GM06990 (cell line): ENCODE measurements around the gene IGF2BP2.
A peak's percentile ranks its signal among the peaks of the same experiment; 100 is the strongest.

Experiments used
- DNase-seq: peaks from one replicate; pipeline ENCODE4 v3.0.0-alpha.2; 2011; ENCODE audit not compliant: insufficient read length; ENCODE audit errors: extremely low read depth
- H3K27me3 ChIP-seq: replicated peaks from 2 replicates; pipeline ENCODE4 v1.6.0; 2011; ENCODE audit warnings: low read length; ENCODE audit not compliant: control insufficient read depth, insufficient read depth
- H3K36me3 ChIP-seq: 2 replicates; pipeline ENCODE4 v1.5.1; 2011; ENCODE audit warnings: low read length; ENCODE audit not compliant: control insufficient read depth, insufficient read depth
- H3K4me3 ChIP-seq: replicated peaks from 2 replicates; pipeline ENCODE4 v1.5.1; 2011; ENCODE audit warnings: low read depth, mild to moderate bottlenecking, control low read depth, low read length
- TF ChIP-seq, protein P1 (sequence below): IDR thresholded peaks from 2 replicates; pipeline ENCODE4 v1.5.1; 2011; ENCODE audit warnings: low read length, control low read depth, mild to moderate bottlenecking, inconsistent platforms; ENCODE audit not compliant: insufficient read depth, poor library complexity, severe bottlenecking

IGF2BP2 gene

DNA sequence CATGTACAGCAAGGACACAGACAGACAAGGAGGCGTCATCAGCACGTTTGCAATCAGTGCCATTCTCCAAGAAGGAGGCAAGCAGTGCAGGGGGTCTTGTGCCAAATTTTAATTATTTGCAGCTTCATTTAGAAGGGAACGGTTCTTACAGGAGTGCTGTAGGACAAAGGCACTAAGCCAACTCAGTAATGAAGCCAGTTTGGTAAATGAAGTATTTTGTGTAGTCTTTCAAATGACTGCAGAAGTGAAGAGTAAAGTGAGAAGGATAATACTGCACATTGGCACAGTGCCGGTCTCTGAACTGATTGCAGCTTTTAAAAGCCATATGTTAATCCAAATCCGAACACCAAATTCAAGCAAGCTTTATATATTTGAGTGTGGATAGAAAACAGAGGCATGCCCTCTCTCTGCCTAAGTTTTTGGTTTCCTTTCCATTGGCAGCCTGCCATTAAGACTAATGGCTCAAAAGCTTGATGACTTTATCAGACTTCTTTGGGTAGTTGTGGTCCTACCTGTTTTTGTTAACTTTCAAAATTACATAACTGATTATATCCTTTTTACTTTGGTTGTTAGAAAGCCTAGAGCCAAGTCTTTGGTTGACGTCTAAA is 137.5 kb downstream of the IGF2BP2 start:
- Histone ChIP-seq H3K27me3 (no peaks in the 10 kb centered on the region), H3K4me3 (no peak overlapping the region), H3K36me3 (no peaks in the 10 kb centered on the region)
- TF ChIP-seq, protein P1, sequence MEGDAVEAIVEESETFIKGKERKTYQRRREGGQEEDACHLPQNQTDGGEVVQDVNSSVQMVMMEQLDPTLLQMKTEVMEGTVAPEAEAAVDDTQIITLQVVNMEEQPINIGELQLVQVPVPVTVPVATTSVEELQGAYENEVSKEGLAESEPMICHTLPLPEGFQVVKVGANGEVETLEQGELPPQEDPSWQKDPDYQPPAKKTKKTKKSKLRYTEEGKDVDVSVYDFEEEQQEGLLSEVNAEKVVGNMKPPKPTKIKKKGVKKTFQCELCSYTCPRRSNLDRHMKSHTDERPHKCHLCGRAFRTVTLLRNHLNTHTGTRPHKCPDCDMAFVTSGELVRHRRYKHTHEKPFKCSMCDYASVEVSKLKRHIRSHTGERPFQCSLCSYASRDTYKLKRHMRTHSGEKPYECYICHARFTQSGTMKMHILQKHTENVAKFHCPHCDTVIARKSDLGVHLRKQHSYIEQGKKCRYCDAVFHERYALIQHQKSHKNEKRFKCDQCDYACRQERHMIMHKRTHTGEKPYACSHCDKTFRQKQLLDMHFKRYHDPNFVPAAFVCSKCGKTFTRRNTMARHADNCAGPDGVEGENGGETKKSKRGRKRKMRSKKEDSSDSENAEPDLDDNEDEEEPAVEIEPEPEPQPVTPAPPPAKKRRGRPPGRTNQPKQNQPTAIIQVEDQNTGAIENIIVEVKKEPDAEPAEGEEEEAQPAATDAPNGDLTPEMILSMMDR = no peak
- DNase-seq = no peak

DNA sequence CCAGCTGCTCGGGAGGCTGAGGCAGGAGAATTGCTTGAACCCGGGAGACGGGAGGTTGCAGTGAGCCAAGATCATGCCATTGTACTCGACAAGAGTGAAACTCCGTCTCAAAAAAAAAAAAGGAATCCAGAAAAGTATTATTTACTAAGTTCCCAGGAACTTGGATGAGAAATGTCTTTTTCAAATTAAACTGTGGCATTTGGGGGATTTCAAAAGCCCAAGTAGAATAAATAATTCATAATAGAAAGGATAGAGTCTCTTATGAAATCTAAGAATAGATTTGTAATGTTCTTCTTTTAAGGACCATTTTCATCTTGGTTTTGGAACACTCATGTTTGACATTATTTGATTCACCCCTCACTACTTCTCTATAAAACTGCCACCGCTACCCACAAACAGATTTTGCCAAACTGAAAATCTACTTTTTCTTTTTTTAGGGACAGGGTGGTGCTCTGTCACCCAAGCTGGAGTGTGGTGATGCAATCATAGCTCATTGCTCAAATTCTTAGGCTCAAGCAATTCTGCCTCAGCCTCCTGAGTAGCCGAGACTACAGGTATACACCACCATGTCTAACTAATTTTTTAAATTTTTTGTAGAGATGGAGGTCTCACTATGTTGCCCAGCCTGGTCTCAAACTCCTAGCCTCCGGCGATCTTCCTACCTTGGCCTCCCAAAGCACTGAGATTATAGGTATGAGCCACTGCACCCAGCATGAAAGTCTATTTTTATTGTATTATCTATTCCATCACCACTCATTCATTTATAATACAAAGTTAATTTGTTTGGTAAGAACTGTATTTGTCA is 139.4 kb downstream of the IGF2BP2 start:
- no peak for DNase-seq
- H3K27me3 ChIP-seq = no peaks in the 10 kb centered on the region
- no peak overlapping the region for H3K4me3 ChIP-seq
- H3K36me3 ChIP-seq = no peaks in the 10 kb centered on the region
- TF ChIP-seq, protein P1 = no peak

DNA sequence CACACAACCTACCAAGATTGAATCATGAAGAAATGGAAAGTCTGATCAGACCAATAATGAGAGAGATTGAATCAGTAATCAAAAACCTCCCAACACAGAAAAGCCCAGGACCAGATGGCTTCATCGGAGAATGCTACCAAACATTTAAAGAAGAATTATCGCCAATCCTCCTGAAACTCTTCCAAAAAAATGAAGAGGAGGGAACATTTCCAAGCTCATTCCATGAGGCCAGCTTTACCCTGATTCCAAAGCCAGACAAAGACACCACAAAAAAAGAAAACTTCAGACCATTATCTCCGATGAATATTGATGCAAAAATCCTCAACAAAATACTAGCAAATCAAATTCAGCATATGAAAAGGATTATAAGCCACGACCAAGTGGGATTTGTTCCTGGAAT is 144.6 kb downstream of the IGF2BP2 start:
- H3K36me3 ChIP-seq = no peaks in the 10 kb centered on the region

DNA sequence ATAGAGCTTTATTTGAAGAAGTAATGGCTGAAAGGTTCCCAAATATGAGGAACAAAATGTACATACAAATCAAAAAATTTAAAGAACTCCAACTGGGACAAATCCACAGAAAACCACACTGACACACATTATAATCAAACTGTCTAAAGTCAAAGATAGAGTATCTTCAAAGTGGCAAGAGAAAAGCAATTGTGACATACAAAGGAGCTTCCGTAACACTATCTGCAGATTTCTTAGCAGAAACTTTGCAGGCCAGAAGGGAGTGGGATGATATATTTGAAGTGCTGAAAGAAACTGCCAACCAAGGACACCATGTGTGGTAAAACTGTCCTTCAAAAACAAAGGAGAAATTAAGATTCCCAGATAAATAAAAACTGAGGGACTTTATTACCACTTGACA is 146.8 kb downstream of the IGF2BP2 start:
- TF ChIP-seq, protein P1 = no peak
- Histone ChIP-seq H3K27me3 (no peaks in the 10 kb centered on the region), H3K4me3 (no peak overlapping the region), H3K36me3 (no peaks in the 10 kb centered on the region)
- DNase-seq = no peak

More for the DNA sequence above, 144.6 kb downstream of the IGF2BP2 start:
- H3K4me3 ChIP-seq = no peak overlapping the region
- TF ChIP-seq, protein P1 = no peak
- H3K27me3 ChIP-seq = no peaks in the 10 kb centered on the region
- DNase-seq = no peak

DNA sequence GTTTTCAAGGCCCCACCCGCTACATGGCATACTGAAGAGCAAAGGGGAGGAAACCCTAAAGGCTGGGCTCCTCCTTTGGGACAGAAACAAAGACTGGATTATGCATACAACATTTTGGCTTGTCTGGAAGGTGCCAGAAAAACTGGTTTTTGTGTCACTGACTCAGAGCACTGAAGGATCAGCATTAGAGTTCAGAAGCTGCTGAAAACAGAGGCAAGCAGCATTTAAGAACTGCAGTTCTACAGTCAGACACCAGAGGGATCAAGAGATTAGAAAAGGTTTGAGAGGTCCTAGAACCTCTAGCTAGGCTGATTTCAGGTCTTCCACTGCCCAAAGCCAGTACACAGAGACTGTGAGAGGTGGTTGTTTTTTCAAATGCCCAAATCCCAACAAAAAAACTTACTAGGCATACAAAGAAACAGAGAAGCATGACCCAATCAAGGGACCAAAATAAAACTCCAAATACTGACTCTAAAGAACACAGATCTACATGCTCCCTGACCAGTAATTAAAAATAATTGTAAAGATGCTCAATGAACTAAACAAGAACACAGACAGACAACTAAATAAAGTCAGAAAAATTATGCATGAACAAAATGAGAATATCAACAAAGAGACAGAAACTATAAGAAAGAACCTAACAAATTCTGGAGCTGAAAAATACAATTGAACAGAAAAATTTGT is 147.6 kb downstream of the IGF2BP2 start:
- H3K4me3 ChIP-seq = no peak overlapping the region
- TF ChIP-seq, protein P1 = peak; percentile 68
- H3K27me3 ChIP-seq = no peaks in the 10 kb centered on the region
- no peak for DNase-seq
- H3K36me3 ChIP-seq = no peaks in the 10 kb centered on the region
